Measurements from ENCODE around the gene TIRAP. TPM values are rescaled to one million over a fixed set of nuclear protein-coding genes. Genes with fewer than 3 reads are reported as not detected.
A peak's percentile ranks its signal among the peaks of the same experiment; 100 is the strongest.
"Not testable (repeated sequence)": the region's sequence is repeated elsewhere in the genome, so short reads cannot be mapped to it uniquely, and the experiment has no call there.

TIRAP gene
- total RNA-seq, 4 donors from 2014 or later: 9.2 to 13.1 (median 10.1) TPM

DNA sequence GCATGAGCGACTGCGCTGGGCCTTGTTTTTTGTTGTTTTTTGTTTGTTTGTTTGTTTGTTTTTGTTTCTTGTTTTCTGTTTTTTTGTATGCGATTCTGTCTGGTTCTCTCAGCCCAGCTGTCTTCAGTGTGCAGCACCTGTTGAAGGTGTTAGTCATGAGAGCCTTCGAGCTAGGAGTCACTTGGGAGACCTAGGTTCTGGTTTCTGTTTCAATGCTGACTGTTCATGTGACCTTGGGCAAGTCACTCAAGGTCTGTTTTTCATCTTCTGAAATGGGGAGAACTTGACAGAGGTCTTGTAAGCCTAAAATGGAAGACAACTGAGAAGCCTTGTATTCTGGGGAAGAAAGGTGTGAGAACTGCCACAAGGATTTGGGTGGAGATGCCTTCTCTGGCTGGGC is 22.8 kb downstream of the TIRAP start:
- H3K27me3 ChIP-seq: no peaks in the 10 kb centered on the region
- no peak overlapping the region for H3K4me3 ChIP-seq (replicated peaks in 1 of 3)
- no peaks in the 10 kb centered on the region for H3K9me3 ChIP-seq
- H3K27ac ChIP-seq: no peak overlapping the region
- DNase-seq: no peak
- no peak for TF ChIP-seq POLR2A (IDR thresholded peaks at IDR 0.05)
- TF ChIP-seq, protein P1, sequence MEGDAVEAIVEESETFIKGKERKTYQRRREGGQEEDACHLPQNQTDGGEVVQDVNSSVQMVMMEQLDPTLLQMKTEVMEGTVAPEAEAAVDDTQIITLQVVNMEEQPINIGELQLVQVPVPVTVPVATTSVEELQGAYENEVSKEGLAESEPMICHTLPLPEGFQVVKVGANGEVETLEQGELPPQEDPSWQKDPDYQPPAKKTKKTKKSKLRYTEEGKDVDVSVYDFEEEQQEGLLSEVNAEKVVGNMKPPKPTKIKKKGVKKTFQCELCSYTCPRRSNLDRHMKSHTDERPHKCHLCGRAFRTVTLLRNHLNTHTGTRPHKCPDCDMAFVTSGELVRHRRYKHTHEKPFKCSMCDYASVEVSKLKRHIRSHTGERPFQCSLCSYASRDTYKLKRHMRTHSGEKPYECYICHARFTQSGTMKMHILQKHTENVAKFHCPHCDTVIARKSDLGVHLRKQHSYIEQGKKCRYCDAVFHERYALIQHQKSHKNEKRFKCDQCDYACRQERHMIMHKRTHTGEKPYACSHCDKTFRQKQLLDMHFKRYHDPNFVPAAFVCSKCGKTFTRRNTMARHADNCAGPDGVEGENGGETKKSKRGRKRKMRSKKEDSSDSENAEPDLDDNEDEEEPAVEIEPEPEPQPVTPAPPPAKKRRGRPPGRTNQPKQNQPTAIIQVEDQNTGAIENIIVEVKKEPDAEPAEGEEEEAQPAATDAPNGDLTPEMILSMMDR (IDR thresholded peaks at IDR 0.05): no peak
- no peaks in the 10 kb centered on the region for H3K36me3 ChIP-seq
- WGBS, 2 donors: 92 to 95% methylated on average over 4 of the region's 4 CpGs
- H3K4me1 ChIP-seq: peaks cover 6 to 7% of the 10 kb centered on the region in 2 donors
- intact Hi-C loops (cut with DNase I): no loop called here

DNA sequence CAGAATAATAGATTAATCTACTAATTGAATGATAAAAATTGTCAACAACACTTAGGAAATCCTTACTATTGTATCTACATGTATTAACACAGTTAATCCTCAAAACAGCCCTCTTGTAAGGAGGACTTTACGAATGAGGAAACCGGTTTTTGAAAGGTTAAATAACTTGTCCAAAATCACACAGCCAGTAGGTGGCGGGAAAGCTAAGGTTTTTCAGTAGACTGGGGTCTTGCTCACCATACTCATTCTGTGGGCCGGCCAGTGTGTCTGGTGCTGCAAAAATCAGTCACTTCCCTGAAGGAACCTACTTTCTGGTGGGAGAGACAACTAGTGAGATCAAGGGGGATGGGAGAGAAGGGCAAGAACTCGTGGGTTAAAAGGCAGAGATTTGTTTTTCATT is 24.8 kb downstream of the TIRAP start:
- intact Hi-C loops (cut with DNase I): no loop called here
- Histone ChIP-seq H3K27ac (no peak overlapping the region), H3K36me3 (no peaks in the 10 kb centered on the region), H3K4me1 (peaks cover 6 to 10% of the 10 kb centered on the region in 2 donors), H3K27me3 (no peaks in the 10 kb centered on the region), H3K4me3 (replicated peaks in 1 of 3) (no peak overlapping the region), H3K9me3 (no peaks in the 10 kb centered on the region)
- DNase-seq: no peak
- 47 to 54% methylated on average over 5 of the region's 5 CpGs for WGBS, 2 donors
- TF ChIP-seq, protein P1 (IDR thresholded peaks at IDR 0.05): no peak
- TF ChIP-seq POLR2A (IDR thresholded peaks at IDR 0.05): no peak

GRCh38 chr11:126308271-126308671 is 25.4 kb downstream of the TIRAP start:
- no peak for DNase-seq
- no peak overlapping the region for H3K27ac ChIP-seq
- no peaks in the 10 kb centered on the region for H3K27me3 ChIP-seq
- intact Hi-C loops (cut with DNase I): no loop called here
- 78 to 82% methylated on average over 4 of the region's 4 CpGs for WGBS, 2 donors
- TF ChIP-seq, protein P1 (IDR thresholded peaks at IDR 0.05): no peak
- no peak for TF ChIP-seq POLR2A (IDR thresholded peaks at IDR 0.05)
- H3K4me1 ChIP-seq: peaks cover 6 to 10% of the 10 kb centered on the region in 2 donors
- H3K36me3 ChIP-seq: no peaks in the 10 kb centered on the region
- no peak overlapping the region for H3K4me3 ChIP-seq (replicated peaks in 1 of 3)
- H3K9me3 ChIP-seq: no peaks in the 10 kb centered on the region

- H3K9me3 ChIP-seq; H3K36me3 ChIP-seq; intact Hi-C loops (cut with DNase I); H3K4me3 ChIP-seq (replicated peaks in 1 of 3); H3K4me1 ChIP-seq; H3K27ac ChIP-seq; DNase-seq; H3K27me3 ChIP-seq: not testable (repeated sequence)
- WGBS, 2 donors: 95 to 96% methylated on average over 4 of the region's 4 CpGs
Observed at GRCh38 chr11:126308771-126309170, 25.9 kb downstream of the TIRAP start.

DNA sequence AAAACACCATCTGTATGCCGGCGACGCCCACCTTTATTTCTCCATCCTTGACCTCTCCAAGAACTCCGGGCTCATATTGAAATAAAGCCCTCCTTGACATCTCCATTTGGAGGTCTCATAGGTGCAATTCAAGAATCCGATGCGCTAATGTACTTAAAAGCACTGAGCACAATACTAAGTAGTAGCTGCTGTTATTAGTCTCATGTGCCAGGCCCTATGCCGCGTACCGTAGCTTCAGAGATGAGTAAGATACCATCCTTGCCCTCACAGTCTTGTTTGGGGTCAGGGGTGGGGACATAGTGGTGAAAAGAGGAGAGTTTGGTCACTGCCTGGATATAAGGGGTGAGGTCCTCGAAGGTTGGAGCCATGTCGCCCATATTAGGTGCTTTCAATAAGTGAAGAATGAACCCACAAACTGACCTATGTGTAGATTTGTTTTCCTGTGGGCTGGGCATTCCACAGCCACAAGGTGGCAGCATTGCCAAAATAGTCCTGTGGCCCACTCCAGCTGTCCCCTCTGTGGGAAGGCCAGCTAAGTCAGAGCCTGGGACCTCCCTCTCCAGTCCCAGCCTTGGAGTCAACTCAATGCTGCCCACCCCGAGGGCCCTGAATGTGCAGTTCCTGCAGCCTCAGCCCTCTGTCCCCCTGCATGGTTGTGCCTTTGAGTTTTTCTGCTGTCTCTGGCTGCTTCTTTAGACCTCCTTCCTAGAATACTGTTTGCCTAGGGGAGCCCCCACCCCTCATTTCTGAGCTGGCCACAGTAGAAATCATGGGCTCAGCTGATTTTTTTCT is 27.5 kb downstream of the TIRAP start:
- no peaks in the 10 kb centered on the region for H3K27me3 ChIP-seq
- H3K9me3 ChIP-seq: no peaks in the 10 kb centered on the region
- no peak overlapping the region for H3K27ac ChIP-seq
- no peaks in the 10 kb centered on the region for H3K36me3 ChIP-seq
- H3K4me1 ChIP-seq: peaks cover 0 to 3% of the 10 kb centered on the region in 2 donors
- no peak overlapping the region for H3K4me3 ChIP-seq (replicated peaks in 1 of 3)
- WGBS, 2 donors: 72 to 77% methylated on average over 12 of the region's 12 CpGs
- peak; percentile 67 to 71 for DNase-seq
- intact Hi-C loops (cut with DNase I): loop anchor here (5.0 kb wide), 1 partner anchor 167 kb away; no protein-coding TSS in a partner anchor
- TF ChIP-seq POLR2A (IDR thresholded peaks at IDR 0.05): no peak
- TF ChIP-seq, protein P1 (IDR thresholded peaks at IDR 0.05): peak; percentile 70 to 84 (median 80)
